IPS-15b (cell line): ENCODE results near the gene MRPS10.

Experiments
- H3K27me3 ChIP-seq: one replicate; pipeline ENCODE4 v1.6.1; 2013; ENCODE audit warnings: low read length; ENCODE audit not compliant: control insufficient read depth, insufficient read depth
- H3K36me3 ChIP-seq: one replicate; pipeline ENCODE4 v1.6.1; 2013; ENCODE audit warnings: low read length; ENCODE audit not compliant: control insufficient read depth, insufficient read depth
- H3K4me1 ChIP-seq: one replicate; pipeline ENCODE4 v1.6.1; 2013; ENCODE audit warnings: mild to moderate bottlenecking, low read length; ENCODE audit not compliant: control insufficient read depth, insufficient read depth
- H3K4me3 ChIP-seq: one replicate; pipeline ENCODE4 v1.5.1; 2013; ENCODE audit warnings: low read depth, low read length
- H3K9ac ChIP-seq: one replicate; pipeline ENCODE4 v1.6.1; 2013; ENCODE audit warnings: low read depth, mild to moderate bottlenecking, low read length
- H3K9me3 ChIP-seq: one replicate; pipeline ENCODE4 v1.6.1; 2013; ENCODE audit warnings: mild to moderate bottlenecking, low read length; ENCODE audit not compliant: control insufficient read depth, insufficient read depth

MRPS10 gene

GRCh38 chr6:42255050-42255449, 37.4 kb upstream of the MRPS10 start:
- H3K9ac ChIP-seq = no peak overlapping the region
- H3K4me1 ChIP-seq = peaks cover 15% of the 10 kb centered on the region
- H3K4me3 ChIP-seq = no peak overlapping the region
- H3K36me3 ChIP-seq = peaks cover 20% of the 10 kb centered on the region
- H3K27me3 ChIP-seq = no peaks in the 10 kb centered on the region
- no peaks in the 10 kb centered on the region for H3K9me3 ChIP-seq

- H3K36me3 ChIP-seq = peaks cover 20% of the 10 kb centered on the region
- no peak overlapping the region for H3K4me3 ChIP-seq
- no peak overlapping the region for H3K9ac ChIP-seq
- no peaks in the 10 kb centered on the region for H3K9me3 ChIP-seq
- no peaks in the 10 kb centered on the region for H3K27me3 ChIP-seq
- H3K4me1 ChIP-seq = peaks cover 15% of the 10 kb centered on the region
Measured at GRCh38 chr6:42254505-42254904, 36.8 kb upstream of the MRPS10 start.

GRCh38 chr6:42251911-42252637, 34.4 kb upstream of the MRPS10 start:
- H3K9ac ChIP-seq = no peak overlapping the region
- no peaks in the 10 kb centered on the region for H3K9me3 ChIP-seq
- peaks cover 6% of the 10 kb centered on the region for H3K4me1 ChIP-seq
- H3K36me3 ChIP-seq = peaks cover 29% of the 10 kb centered on the region
- no peaks in the 10 kb centered on the region for H3K27me3 ChIP-seq
- no peak overlapping the region for H3K4me3 ChIP-seq

- Histone ChIP-seq H3K4me1 (peaks cover under 1% of the 10 kb centered on the region), H3K36me3 (peaks cover 29% of the 10 kb centered on the region), H3K9ac (no peak overlapping the region), H3K4me3 (no peak overlapping the region), H3K9me3 (no peaks in the 10 kb centered on the region), H3K27me3 (no peaks in the 10 kb centered on the region)
Measured at GRCh38 chr6:42251500-42251899, 33.8 kb upstream of the MRPS10 start.

- Histone ChIP-seq H3K4me1 (no peaks in the 10 kb centered on the region), H3K9ac (no peak overlapping the region), H3K4me3 (no peak overlapping the region), H3K27me3 (no peaks in the 10 kb centered on the region), H3K9me3 (no peaks in the 10 kb centered on the region), H3K36me3 (peaks cover 28% of the 10 kb centered on the region)
Measured at GRCh38 chr6:42250274-42250931, 32.7 kb upstream of the MRPS10 start.

- Histone ChIP-seq H3K27me3 (no peaks in the 10 kb centered on the region), H3K4me3 (no peak overlapping the region), H3K9me3 (no peaks in the 10 kb centered on the region), H3K9ac (no peak overlapping the region), H3K36me3 (peaks cover 22% of the 10 kb centered on the region), H3K4me1 (no peaks in the 10 kb centered on the region)
Measured at GRCh38 chr6:42249279-42249678, 31.6 kb upstream of the MRPS10 start.

- H3K9me3 ChIP-seq = no peaks in the 10 kb centered on the region
- no peaks in the 10 kb centered on the region for H3K27me3 ChIP-seq
- H3K4me1 ChIP-seq = peaks cover 9% of the 10 kb centered on the region
- no peak overlapping the region for H3K9ac ChIP-seq
- H3K36me3 ChIP-seq = peaks cover 14% of the 10 kb centered on the region
- H3K4me3 ChIP-seq = no peak overlapping the region
Measured at GRCh38 chr6:42243046-42243445, 25.4 kb upstream of the MRPS10 start.

- peaks cover 9% of the 10 kb centered on the region for H3K4me1 ChIP-seq
- no peaks in the 10 kb centered on the region for H3K9me3 ChIP-seq
- H3K36me3 ChIP-seq = peaks cover 14% of the 10 kb centered on the region
- no peak overlapping the region for H3K4me3 ChIP-seq
- H3K9ac ChIP-seq = no peak overlapping the region
- no peaks in the 10 kb centered on the region for H3K27me3 ChIP-seq
Measured at GRCh38 chr6:42241915-42242314, 24.3 kb upstream of the MRPS10 start.

GRCh38 chr6:42239736-42240375, 22.2 kb upstream of the MRPS10 start:
- Histone ChIP-seq H3K4me3 (no peak overlapping the region), H3K9me3 (no peaks in the 10 kb centered on the region), H3K9ac (no peak overlapping the region), H3K36me3 (peaks cover 14% of the 10 kb centered on the region), H3K27me3 (no peaks in the 10 kb centered on the region), H3K4me1 (peaks cover 9% of the 10 kb centered on the region)

GRCh38 chr6:42239333-42239732, 21.7 kb upstream of the MRPS10 start:
- no peaks in the 10 kb centered on the region for H3K27me3 ChIP-seq
- no peaks in the 10 kb centered on the region for H3K9me3 ChIP-seq
- H3K4me3 ChIP-seq = no peak overlapping the region
- H3K36me3 ChIP-seq = peaks cover 13% of the 10 kb centered on the region
- peaks cover 9% of the 10 kb centered on the region for H3K4me1 ChIP-seq
- H3K9ac ChIP-seq = no peak overlapping the region

GRCh38 chr6:42237857-42238256, 20.2 kb upstream of the MRPS10 start:
- H3K4me3 ChIP-seq = no peak overlapping the region
- no peaks in the 10 kb centered on the region for H3K27me3 ChIP-seq
- peaks cover 9% of the 10 kb centered on the region for H3K4me1 ChIP-seq
- H3K36me3 ChIP-seq = peaks cover 9% of the 10 kb centered on the region
- no peak overlapping the region for H3K9ac ChIP-seq
- no peaks in the 10 kb centered on the region for H3K9me3 ChIP-seq
